Endodermal cell (in vitro differentiated cells): ENCODE measurements around the gene SLC12A4. TPM values are rescaled to one million over a fixed set of nuclear protein-coding genes. Genes with fewer than 3 reads are reported as not detected.
"Not testable (repeated sequence)": the region's sequence is repeated elsewhere in the genome, so short reads cannot be mapped to it uniquely, and the experiment has no call there.

ENCODE experiments used
- DNase-seq: peaks from one replicate; pipeline ENCODE4 v3.0.0-alpha.2; 2017
- H3K27ac ChIP-seq: 2 replicates; pipeline ENCODE4 v1.5.1; 2013; ENCODE audit warnings: mild to moderate bottlenecking, low read depth, low read length, moderate library complexity
- H3K27me3 ChIP-seq: 2 replicates; pipeline ENCODE4 v1.6.1; 2013; ENCODE audit warnings: mild to moderate bottlenecking, low read length, moderate library complexity; ENCODE audit not compliant: insufficient read depth, control insufficient read depth, poor library complexity, severe bottlenecking
- H3K36me3 ChIP-seq: 2 replicates; pipeline ENCODE4 v1.7.0; 2013; ENCODE audit warnings: mild to moderate bottlenecking, low read length, moderate library complexity; ENCODE audit not compliant: control insufficient read depth, insufficient read depth
- H3K4me1 ChIP-seq: one replicate; pipeline ENCODE4 v1.7.0; 2013; ENCODE audit warnings: low read length; ENCODE audit not compliant: control insufficient read depth, insufficient read depth
- H3K4me3 ChIP-seq: 2 replicates; pipeline ENCODE4 v1.5.1; 2013; ENCODE audit warnings: mild to moderate bottlenecking, low read length, moderate library complexity
- H3K9ac ChIP-seq: 2 replicates; pipeline ENCODE4 v1.6.1; 2013; ENCODE audit warnings: mild to moderate bottlenecking, low read length, moderate library complexity; ENCODE audit not compliant: poor library complexity, severe bottlenecking; ENCODE audit errors: extremely low read depth
- H3K9me3 ChIP-seq: 2 replicates; pipeline ENCODE4 v1.6.1; 2013; ENCODE audit warnings: mild to moderate bottlenecking, low read length, moderate library complexity; ENCODE audit not compliant: control insufficient read depth
- H3K27ac Mint-ChIP-seq: 2 replicates; pipeline ENCODE4 v1.8.0; 2020; ENCODE audit warnings: mixed read lengths
- H3K27me3 Mint-ChIP-seq: 2 replicates; pipeline ENCODE4 v1.8.0; 2021; ENCODE audit warnings: mild to moderate bottlenecking, mixed read lengths; ENCODE audit not compliant: insufficient read depth
- H3K36me3 Mint-ChIP-seq: 2 replicates; pipeline ENCODE4 v1.8.0; 2020; ENCODE audit warnings: low read depth, mixed read lengths
- H3K4me1 Mint-ChIP-seq: 2 replicates; pipeline ENCODE4 v1.8.0; 2020; ENCODE audit warnings: mixed read lengths
- H3K4me3 Mint-ChIP-seq: 2 replicates; pipeline ENCODE4 v1.8.0; 2020; ENCODE audit warnings: mild to moderate bottlenecking, moderate library complexity, mixed read lengths
- H3K9me3 Mint-ChIP-seq: 2 replicates; pipeline ENCODE4 v1.8.0; 2020; ENCODE audit warnings: mild to moderate bottlenecking, mixed read lengths
- CTCF ChIP-seq: fragments of 200-600 bp; sonication (generic); conservative IDR thresholded peaks from 2 replicates; pipeline ENCODE4 v1.5.0; 2021; ENCODE audit warnings: antibody characterized with exemption, mild to moderate bottlenecking
- WGBS, 2 experiments: methylation state at CpG; one replicate each; pipeline versions ENCODE4 v1.1.5 to v1.1.7; 2013; ENCODE audit warnings: missing lambda C conversion rate in 2 of 2, mixed read lengths in 1 of 2; ENCODE audit not compliant: insufficient coverage in 1 of 2, insufficient read length in 1 of 2; 5-methylcytosine and 5-hydroxymethylcytosine counted together
- total RNA-seq, 2 donors: library from RNA; stranded (reverse); fragmentation: NEBNext Ultra II Directional in 1 of 2; extraction: Animal tissue kit (Norgen Biotek cat#: 25700) in 1 of 2; gene quantifications; 2 replicates in 1 of 2; 3 replicates in 1 of 2; pipeline ENCODE4 v1.2.1, GENCODE V29; 2021

Gene SLC12A4
- total RNA-seq, 2 donors from 2014 or later, result 37.9 to 43.4 TPM

GRCh38 chr16:67996666-67997065 lies 28.2 kb upstream of the SLC12A4 start:
- H3K27ac ChIP-seq, result no peak overlapping the region
- Mint-ChIP-seq H3K27me3 (peaks cover 15% of the 10 kb centered on the region), H3K9me3 (peaks cover 2% of the 10 kb centered on the region), H3K36me3 (no peaks in the 10 kb centered on the region), H3K4me3 (no peak overlapping the region), H3K27ac (no peak overlapping the region), H3K4me1 (no peaks in the 10 kb centered on the region)
- no peak overlapping the region for H3K4me3 ChIP-seq
- TF ChIP-seq CTCF, result no peak
- no peaks in the 10 kb centered on the region for H3K4me1 ChIP-seq
- DNase-seq, result no peak
- no peaks in the 10 kb centered on the region for H3K36me3 ChIP-seq
- H3K27me3 ChIP-seq, result peaks cover 9% of the 10 kb centered on the region
- peaks cover 5% of the 10 kb centered on the region for H3K9me3 ChIP-seq
- no peak overlapping the region for H3K9ac ChIP-seq
- 82 to 98% methylated on average over 3 to 5 of the region's 5 CpGs for WGBS, 2 experiments

DNA sequence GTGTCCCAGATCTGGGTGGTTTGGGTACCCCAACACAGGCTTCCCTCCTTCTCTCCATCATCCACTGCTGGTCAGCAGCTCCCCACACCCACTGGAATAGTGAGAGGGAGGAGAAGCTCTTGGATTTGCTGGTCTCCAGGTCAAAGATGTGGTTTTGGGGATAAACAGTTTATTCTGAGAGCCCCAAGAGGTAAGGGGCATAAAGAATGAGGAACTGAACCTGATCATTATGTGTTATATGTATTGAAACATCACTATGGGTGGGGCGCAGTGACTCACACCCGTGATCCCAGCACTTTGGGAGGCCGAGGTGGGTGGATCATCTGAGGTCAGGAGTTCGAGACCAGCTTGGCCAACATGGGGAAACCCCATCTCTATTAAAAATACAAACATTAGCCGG lies 27.0 kb upstream of the SLC12A4 start:
- Histone ChIP-seq H3K9ac (no peak overlapping the region), H3K27me3 (peaks cover 9% of the 10 kb centered on the region), H3K9me3 (peaks cover 5% of the 10 kb centered on the region), H3K4me1 (no peaks in the 10 kb centered on the region), H3K27ac (no peak overlapping the region), H3K4me3 (no peak overlapping the region), H3K36me3 (no peaks in the 10 kb centered on the region)
- no peak for TF ChIP-seq CTCF
- Mint-ChIP-seq H3K9me3 (peaks cover 2% of the 10 kb centered on the region), H3K27ac (no peak overlapping the region), H3K27me3 (peaks cover 20% of the 10 kb centered on the region), H3K4me3 (no peak overlapping the region), H3K4me1 (no peaks in the 10 kb centered on the region), H3K36me3 (no peaks in the 10 kb centered on the region)
- WGBS, 2 experiments, result 94 to 100% methylated on average over 2 to 5 of the region's 5 CpGs
- DNase-seq, result no peak

DNA sequence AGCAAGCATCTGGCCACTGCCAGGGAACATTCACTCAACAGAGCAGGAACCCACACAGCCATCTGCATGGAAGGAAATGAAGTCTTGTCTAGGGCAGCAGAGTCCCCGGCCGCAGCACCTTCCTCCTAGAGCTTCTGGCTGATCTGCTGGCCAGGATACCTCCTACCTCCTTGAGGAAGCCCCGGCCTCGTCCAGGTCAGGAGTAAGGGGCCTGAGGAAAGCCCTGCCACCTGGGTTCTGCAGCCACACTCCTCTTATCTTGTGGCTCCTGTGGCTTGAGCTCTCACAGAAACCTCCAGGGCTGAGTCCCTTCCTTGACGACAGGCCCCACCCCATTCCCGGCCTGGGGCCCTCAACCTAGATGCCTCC lies 25.6 kb upstream of the SLC12A4 start:
- H3K4me1 ChIP-seq, DNase-seq, H3K9me3 Mint-ChIP-seq: not testable (repeated sequence)

More for the DNA sequence above, 25.6 kb upstream of the SLC12A4 start:
- H3K4me3 ChIP-seq, H3K4me1 Mint-ChIP-seq, H3K36me3 ChIP-seq, H3K9ac ChIP-seq, H3K27ac Mint-ChIP-seq, H3K9me3 ChIP-seq, H3K36me3 Mint-ChIP-seq, H3K27ac ChIP-seq, H3K27me3 ChIP-seq, H3K4me3 Mint-ChIP-seq: not testable (repeated sequence)
- WGBS, 2 experiments, result 96% methylated on average over 4 of the region's 6 CpGs; no CpG with 5 or more reads in 1 of the 2 experiments
- peaks cover 22% of the 10 kb centered on the region for H3K27me3 Mint-ChIP-seq
